Small intestine (tissue), 7 donors: Measurements from ENCODE around the gene THOC3. TPM values are rescaled to one million over a fixed set of nuclear protein-coding genes. Genes with fewer than 3 reads are reported as not detected.
"Not testable (repeated sequence)": the region's sequence is repeated elsewhere in the genome, so short reads cannot be mapped to it uniquely, and the experiment has no call there.

Experiments used
- DNase-seq, 2 donors: peaks; one replicate each; pipeline versions ENCODE4 v3.0.0 to v3.0.0-alpha.2; 2013
- FAIRE-seq: peaks from 2 replicates; lab custom pipeline; 2012; peaks lifted over from hg19 to GRCh38; lab: Jason Lieb, UNC
- H3K27ac ChIP-seq, 3 donors: one replicate each; pipeline ENCODE4 v1.5.1; 2013; ENCODE audit warnings: low read length in 2 of 3, mild to moderate bottlenecking in 2 of 3, control low read depth in 1 of 3, inconsistent platforms in 1 of 3, low read depth in 1 of 3, moderate library complexity in 1 of 3
- H3K27me3 ChIP-seq, 3 donors: one replicate each; pipeline ENCODE4 v1.6.1; 2013; ENCODE audit warnings: low read length in 3 of 3, inconsistent platforms in 1 of 3; ENCODE audit not compliant: control insufficient read depth in 3 of 3, insufficient read depth in 3 of 3
- H3K36me3 ChIP-seq, 3 donors: one replicate each; pipeline ENCODE4 v1.6.1; 2013; ENCODE audit warnings: low read length in 3 of 3, inconsistent platforms in 1 of 3, low read depth in 1 of 3, mild to moderate bottlenecking in 1 of 3, moderate library complexity in 1 of 3; ENCODE audit not compliant: control insufficient read depth in 3 of 3, insufficient read depth in 2 of 3
- H3K4me1 ChIP-seq, 3 donors: one replicate each; pipeline ENCODE4 v1.6.1; 2013; ENCODE audit warnings: low read length in 2 of 3, inconsistent platforms in 1 of 3, low read depth in 1 of 3, mild to moderate bottlenecking in 1 of 3, moderate library complexity in 1 of 3; ENCODE audit not compliant: control insufficient read depth in 3 of 3, insufficient read depth in 2 of 3
- H3K4me3 ChIP-seq, 3 donors: one replicate each; pipeline ENCODE4 v1.5.1; 2013; ENCODE audit warnings: low read length in 3 of 3, control low read depth in 1 of 3, inconsistent platforms in 1 of 3, low read depth in 1 of 3, mild to moderate bottlenecking in 1 of 3, moderate library complexity in 1 of 3
- H3K9me3 ChIP-seq, 2 donors: one replicate each; pipeline ENCODE4 v1.6.1; 2013; ENCODE audit warnings: low read depth in 1 of 2, low read length in 1 of 2; ENCODE audit not compliant: control insufficient read depth in 2 of 2, insufficient read depth in 1 of 2
- WGBS, 3 donors: extraction: QIAGEN DNeasy Blood & Tissue Kit; methylation state at CpG; one replicate each; pipeline ENCODE4 v1.1.7; 2013; 5-methylcytosine and 5-hydroxymethylcytosine counted together
- polyA plus RNA-seq, 4 donors: library from polyadenylated mRNA; stranded (reverse) in 3 of 4; unstranded in 1 of 4; fragments of 200-250 nt in 3 of 4; fragments of 120-200 nt in 1 of 4; gene quantifications; one replicate each; pipeline versions ENCODE4 v1.2.1 to v1.2.3, GENCODE V29; 2013
- donor health status: healthy with polysubstance abuse.
- donor health status: control.
- donor health status: control.
- donor health status: Bipolar disorder and iron deficiency.
- donor health status: healthy.

Gene THOC3
- polyA plus RNA-seq, 4 donors = 11.4 to 48.2 (median 36.4) TPM

DNA sequence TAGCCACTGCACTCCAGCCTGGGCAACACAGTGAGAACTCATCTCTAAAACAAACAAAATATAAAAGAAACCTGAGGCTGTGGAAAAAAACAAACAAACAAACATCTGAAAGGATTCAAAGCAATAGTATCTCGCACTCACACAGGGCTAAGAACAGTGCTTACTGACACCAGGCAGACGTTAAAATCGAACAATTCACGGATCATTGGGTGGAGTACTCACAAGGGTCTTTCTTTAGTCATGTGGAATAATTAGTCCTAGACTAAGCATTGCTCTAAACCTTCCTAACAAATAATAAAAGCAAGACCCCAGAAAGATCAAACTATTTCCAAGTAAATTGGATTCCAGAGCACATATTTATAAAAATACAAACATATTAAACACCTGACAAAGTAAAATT, 43.0 kb downstream of the THOC3 start:
- WGBS, 3 donors = 95 to 99% (median 98%) methylated on average over 4 of the region's 4 CpGs
- not testable (repeated sequence) for H3K4me3 ChIP-seq, H3K9me3 ChIP-seq, H3K27me3 ChIP-seq, FAIRE-seq, H3K4me1 ChIP-seq, DNase-seq, H3K36me3 ChIP-seq, H3K27ac ChIP-seq

DNA sequence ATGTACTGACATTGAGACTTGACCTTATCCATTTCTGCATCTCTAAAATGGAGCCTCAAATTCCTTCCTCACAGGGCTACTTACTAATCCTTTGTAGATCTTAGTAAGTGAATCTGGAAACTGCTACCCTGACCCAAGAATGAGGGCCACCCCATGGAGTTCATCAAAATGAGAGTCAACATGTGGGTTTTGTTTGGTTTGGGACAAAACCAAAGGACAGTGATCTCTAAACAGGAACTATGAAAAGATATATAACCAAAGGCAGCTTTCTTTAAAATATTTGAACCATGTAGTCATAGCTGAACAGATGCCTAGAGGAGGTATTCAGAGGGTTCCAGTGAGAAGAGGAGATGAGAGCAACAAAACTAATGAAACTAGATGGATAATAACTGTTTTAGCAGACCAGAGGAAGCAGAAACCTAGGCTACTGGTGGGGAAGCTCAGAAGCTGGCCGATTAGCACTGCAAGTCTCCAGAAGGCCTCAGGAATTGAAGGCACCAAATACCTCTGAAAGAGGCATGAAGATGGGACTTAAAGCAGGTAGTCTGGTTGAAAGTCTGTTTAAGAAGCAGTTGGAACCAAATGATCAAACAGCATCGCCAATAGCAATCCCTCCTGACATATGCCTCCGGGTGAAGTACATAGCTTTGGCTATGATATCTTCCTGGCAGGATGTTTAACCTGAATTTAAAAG, 45.8 kb downstream of the THOC3 start:
- Histone ChIP-seq H3K9me3 (no peaks in the 10 kb centered on the region), H3K27me3 (no peaks in the 10 kb centered on the region), H3K4me3 (no peak overlapping the region), H3K4me1 (no peaks in the 10 kb centered on the region), H3K36me3 (no peaks in the 10 kb centered on the region), H3K27ac (no peak overlapping the region)
- no peak for DNase-seq
- no peak for FAIRE-seq
- WGBS, 3 donors = 87 to 94% (median 94%) methylated on average over 3 of the region's 3 CpGs

DNA sequence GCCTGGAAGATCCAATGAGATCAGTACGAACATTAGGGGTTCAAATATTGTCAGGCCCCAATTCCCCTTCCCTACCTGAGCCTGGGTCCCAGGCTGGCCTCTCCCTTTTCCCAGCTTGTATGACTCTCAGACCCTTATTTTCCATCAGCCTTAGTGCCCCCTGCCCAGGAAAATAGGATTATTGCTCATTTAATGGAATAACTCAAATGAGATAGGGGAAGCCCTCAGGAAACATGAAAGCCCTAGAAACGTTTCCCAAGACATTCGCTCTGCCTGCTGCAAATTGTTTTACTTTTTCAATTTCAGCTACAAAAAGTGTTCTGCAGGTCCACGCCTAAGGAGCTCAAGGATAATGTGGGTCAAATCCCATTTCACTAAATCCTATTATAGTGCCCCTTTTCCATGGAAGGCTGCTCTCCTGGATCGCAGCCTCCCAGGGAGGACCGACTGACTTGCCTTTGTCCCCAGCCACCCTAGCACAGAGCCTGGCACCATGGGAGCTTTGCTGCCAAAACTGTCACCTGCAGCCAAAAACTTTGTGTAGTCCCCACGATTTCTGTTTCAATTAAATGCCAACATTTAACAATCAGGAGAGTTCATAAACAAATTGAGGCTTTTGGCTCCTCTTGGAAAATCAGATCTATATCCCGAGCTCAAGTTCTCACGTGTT, 46.9 kb downstream of the THOC3 start:
- Histone ChIP-seq H3K4me1 (no peaks in the 10 kb centered on the region), H3K9me3 (no peaks in the 10 kb centered on the region), H3K36me3 (no peaks in the 10 kb centered on the region), H3K27ac (no peak overlapping the region), H3K27me3 (no peaks in the 10 kb centered on the region), H3K4me3 (no peak overlapping the region)
- 90 to 92% (median 90%) methylated on average over 9 of the region's 9 CpGs for WGBS, 3 donors
- DNase-seq = no peak
- no peak for FAIRE-seq

DNA sequence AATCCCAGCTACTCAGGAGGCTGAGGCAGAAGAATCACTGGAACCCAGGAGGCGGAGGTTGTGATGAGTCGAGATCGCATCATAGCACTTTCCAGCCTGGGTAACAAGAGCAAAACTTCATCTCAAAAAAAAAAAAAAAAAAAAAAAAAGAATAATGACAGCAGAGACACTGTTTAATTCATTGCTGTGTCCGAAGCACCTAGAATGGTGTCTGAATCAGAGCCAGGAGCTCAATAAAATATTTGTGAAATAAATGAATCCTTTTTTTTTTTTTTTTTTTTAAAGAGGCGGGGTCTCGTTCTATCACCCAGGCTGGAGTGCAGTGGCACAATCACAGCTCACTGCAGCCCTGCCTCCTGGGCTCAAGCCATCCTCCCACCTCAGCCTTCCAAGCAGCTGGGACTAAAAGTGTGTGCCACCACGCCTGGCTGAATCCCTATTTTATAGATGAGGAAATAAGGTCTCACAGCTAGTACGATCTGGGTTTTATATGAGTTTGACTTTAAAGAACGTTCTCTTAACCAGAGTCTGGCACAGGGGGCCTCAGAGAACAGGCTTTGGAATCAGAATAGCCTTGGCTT, 47.8 kb downstream of the THOC3 start:
- DNase-seq (no peak), FAIRE-seq (no peak)
- Histone ChIP-seq H3K27me3 (no peaks in the 10 kb centered on the region), H3K4me3 (no peak overlapping the region), H3K4me1 (no peaks in the 10 kb centered on the region), H3K9me3 (no peaks in the 10 kb centered on the region), H3K27ac (no peak overlapping the region), H3K36me3 (no peaks in the 10 kb centered on the region)
- 92 to 94% (median 94%) methylated on average over 9 of the region's 9 CpGs for WGBS, 3 donors

DNA sequence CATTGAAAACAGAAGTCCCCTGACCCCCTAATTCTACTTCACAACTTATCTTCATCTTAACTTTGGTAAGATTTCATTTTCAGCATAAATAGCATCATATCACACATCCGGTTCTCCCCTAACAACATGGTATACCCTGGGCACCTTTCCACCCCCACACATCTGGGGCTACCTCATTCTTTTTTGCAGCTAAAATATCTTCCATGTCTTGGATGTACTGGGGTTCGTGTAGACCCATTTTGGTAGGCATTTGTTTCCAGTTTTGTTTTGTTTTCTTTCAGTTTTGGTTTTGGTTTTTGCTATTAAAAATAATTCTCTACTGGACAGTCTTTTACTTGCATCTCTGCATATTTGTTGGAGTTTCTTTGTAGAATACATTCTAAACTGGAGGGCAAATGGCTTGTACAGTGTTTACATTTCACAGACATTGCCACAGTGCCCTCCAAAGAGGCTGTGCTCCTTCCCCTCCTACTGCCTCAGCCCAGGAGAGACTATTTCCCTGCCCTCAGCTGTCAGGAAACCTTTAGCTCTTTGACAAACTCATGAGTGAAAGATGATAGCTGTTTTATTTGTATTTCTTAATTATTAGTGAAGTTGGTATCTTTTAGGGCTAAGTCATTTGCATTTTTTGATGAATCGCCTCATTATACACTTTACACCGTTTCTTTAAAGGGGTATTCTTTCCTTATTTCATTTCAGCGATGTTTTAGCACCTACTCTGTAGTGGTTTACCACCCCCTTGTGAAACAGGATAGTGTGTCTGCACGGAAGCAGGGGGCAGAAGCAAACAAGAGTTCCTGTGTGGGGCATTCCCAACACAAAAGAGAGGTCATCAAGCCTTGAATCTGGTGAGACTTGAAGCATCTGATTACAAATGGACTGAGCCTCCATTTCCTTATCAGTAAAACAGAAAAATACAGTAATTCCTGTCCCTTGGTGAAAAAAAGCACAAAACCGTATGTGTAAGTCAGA, 52.8 kb downstream of the THOC3 start:
- WGBS, 3 donors = 54 to 66% (median 57%) methylated on average over 5 of the region's 7 CpGs
- not testable (repeated sequence) for FAIRE-seq, H3K4me3 ChIP-seq, H3K4me1 ChIP-seq, DNase-seq, H3K9me3 ChIP-seq, H3K27me3 ChIP-seq, H3K36me3 ChIP-seq
- H3K27ac ChIP-seq = peak overlapping the region in 1 of 3 donors; percentile 57

DNA sequence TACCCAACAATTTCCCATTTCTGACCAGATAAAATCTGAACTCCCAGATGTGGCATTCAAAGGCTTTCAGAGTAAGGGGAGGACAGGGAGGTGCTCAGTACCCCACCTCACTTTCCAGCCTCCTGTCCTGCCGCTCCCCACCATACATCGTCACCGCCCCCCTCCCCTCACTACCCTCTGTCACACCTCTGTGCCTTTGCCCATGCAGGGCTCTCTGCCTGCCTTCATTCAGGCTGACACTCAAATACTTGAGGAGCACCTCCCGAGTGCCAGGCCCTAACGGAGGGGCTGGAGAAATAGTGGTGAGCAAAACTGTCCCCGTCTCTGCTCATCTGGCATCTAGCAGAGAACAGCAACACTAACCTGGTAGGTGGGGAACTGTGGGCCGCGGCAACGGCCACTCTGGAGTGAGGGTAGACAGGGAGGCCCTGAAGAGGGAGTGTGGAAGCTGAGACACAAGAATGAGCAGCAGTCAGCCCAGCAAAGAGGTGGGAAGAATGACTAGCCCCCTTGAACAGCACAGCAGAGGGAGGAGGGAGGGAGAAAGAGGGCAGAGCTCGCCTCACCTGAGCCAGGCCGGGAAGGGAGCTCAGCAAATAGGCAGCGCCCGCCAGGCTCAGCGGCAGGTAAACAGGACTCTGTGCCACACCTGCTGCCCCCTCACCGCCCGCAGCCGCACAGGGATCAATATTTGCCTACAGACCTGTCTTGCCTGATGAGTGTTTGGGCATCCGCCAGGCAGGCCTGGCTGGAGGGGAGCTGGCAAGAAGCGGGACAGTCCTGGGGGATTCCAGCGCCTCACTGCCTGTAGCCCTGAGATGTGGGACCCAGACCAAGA, 54.1 kb downstream of the THOC3 start:
- H3K27me3 ChIP-seq, DNase-seq, H3K36me3 ChIP-seq, H3K27ac ChIP-seq, H3K4me3 ChIP-seq, H3K9me3 ChIP-seq, H3K4me1 ChIP-seq, FAIRE-seq: not testable (repeated sequence)
- WGBS, 3 donors = 52 to 75% (median 63%) methylated on average over 8 to 9 of the region's 20 CpGs

DNA sequence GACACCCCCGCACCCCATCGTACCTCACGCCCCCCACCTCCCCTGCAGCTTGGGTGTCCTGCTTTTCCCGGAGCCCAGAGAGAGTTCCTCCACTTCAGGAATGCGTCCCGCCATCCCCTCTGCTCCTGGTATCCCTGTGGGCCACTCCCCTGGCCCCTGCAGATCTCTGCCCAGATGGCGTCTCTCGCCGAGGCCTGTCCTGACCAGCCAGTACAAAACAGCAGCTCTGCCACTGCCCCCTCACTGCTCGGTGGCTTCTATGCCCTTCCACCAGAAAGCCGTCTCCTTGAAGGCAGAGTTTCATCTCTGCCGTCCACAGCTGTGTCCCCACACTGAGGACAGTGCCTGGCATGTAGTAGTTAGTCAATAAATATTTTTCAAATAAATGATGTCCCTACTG, 58.0 kb downstream of the THOC3 start:
- not testable (repeated sequence) for H3K27me3 ChIP-seq, H3K4me1 ChIP-seq, H3K4me3 ChIP-seq, H3K36me3 ChIP-seq, H3K27ac ChIP-seq, DNase-seq, FAIRE-seq, H3K9me3 ChIP-seq
- WGBS, 3 donors = 78 to 88% (median 83%) methylated on average over 9 to 10 of the region's 12 CpGs
